ENCODE data around the gene ATP10D. TPM values are rescaled to one million over a fixed set of nuclear protein-coding genes. Genes with fewer than 3 reads are reported as not detected.

ATP10D gene
- total RNA-seq, 1 experiment from 2014 or later = 5.1 TPM

GRCh38 chr4:47561331-47561730, 76.3 kb downstream of the ATP10D start:
- Histone ChIP-seq H3K9me2 (ENCODE audit: insufficient read depth) (no peaks in the 10 kb centered on the region), H3K27ac (ENCODE audit: low read depth, low read length) (no peak overlapping the region), H3K9me3 (ENCODE audit: control insufficient read depth in 1 of 2, insufficient read depth in 1 of 2, low read depth in 1 of 2, low read length in 2 of 2) (no peaks in the 10 kb centered on the region), H3K36me3 (ENCODE audit: control insufficient read depth in 1 of 2, insufficient read depth in 2 of 2, low read length in 2 of 2) (no peaks in the 10 kb centered on the region), H3K4me2 (ENCODE audit: low read length) (no peak overlapping the region), H4K20me1 (ENCODE audit: insufficient read depth) (no peaks in the 10 kb centered on the region), H2AFZ (ENCODE audit: low read depth, low read length, poor library complexity, severe bottlenecking) (no peak overlapping the region), H3K9ac (ENCODE audit: low read length) (no peak overlapping the region), H3K27me3 (ENCODE audit: insufficient read depth, low read length) (no peaks in the 10 kb centered on the region), H3K4me3 (replicated peaks in 1 of 2; ENCODE audit: low read depth in 1 of 2, low read length in 2 of 2) (no peak overlapping the region), H3K79me2 (ENCODE audit: insufficient read depth, low read length) (no peaks in the 10 kb centered on the region), H3K4me1 (ENCODE audit: control insufficient read depth in 1 of 2, insufficient read depth in 2 of 2, low read length in 2 of 2) (peaks cover 18 to 22% of the 10 kb centered on the region in 2 experiments)
- BruUV-seq (replicated peaks) = no TSS peak
- TF ChIP-seq YY1 (IDR thresholded peaks at IDR 0.05; ENCODE audit: extremely low read depth, insufficient replicate concordance, low read depth, low read length) = no peak
- no peak for TF ChIP-seq POLR2AphosphoS5 (IDR thresholded peaks at IDR 0.05; ENCODE audit: low read depth, low read length)
- no peak for TF ChIP-seq ZFX (IDR thresholded peaks at IDR 0.05)
- no peak for TF ChIP-seq ZNF274 (IDR thresholded peaks at IDR 0.05; ENCODE audit: low read depth, low read length)
- no peak for TF ChIP-seq JUND (IDR thresholded peaks at IDR 0.05)
- no peak for TF ChIP-seq SIN3A (IDR thresholded peaks at IDR 0.05; ENCODE audit: low read depth)
- no peak for TF ChIP-seq SRF (IDR thresholded peaks at IDR 0.05; ENCODE audit: low read depth)
- ATAC-seq (no peak), DNase-seq (ENCODE audit: low read depth, low spot score) (no peak)
- ChIA-PET RAD21 (ENCODE audit: low non-redundant PET in 1 of 2, low total read pairs in 2 of 2, uncharacterized antibody in 2 of 2, unreplicated experiment in 2 of 2) (no interaction called here), POLR2A (no interaction called here), CTCF (no interaction called here)
- intact Hi-C loops (cut with micrococcal nuclease) = loop anchor here (10.0 kb wide), 1 partner anchor 523 kb away; no protein-coding TSS in a partner anchor

GRCh38 chr4:47562297-47562696, 77.2 kb downstream of the ATP10D start:
- Histone ChIP-seq H4K20me1 (ENCODE audit: insufficient read depth) (no peaks in the 10 kb centered on the region), H3K36me3 (ENCODE audit: control insufficient read depth in 1 of 2, insufficient read depth in 2 of 2, low read length in 2 of 2) (no peaks in the 10 kb centered on the region), H2AFZ (ENCODE audit: low read depth, low read length, poor library complexity, severe bottlenecking) (no peak overlapping the region), H3K9ac (ENCODE audit: low read length) (no peak overlapping the region), H3K9me2 (ENCODE audit: insufficient read depth) (no peaks in the 10 kb centered on the region), H3K4me1 (ENCODE audit: control insufficient read depth in 1 of 2, insufficient read depth in 2 of 2, low read length in 2 of 2) (peaks cover 18 to 22% of the 10 kb centered on the region in 2 experiments), H3K79me2 (ENCODE audit: insufficient read depth, low read length) (no peaks in the 10 kb centered on the region), H3K27ac (ENCODE audit: low read depth, low read length) (no peak overlapping the region), H3K9me3 (ENCODE audit: control insufficient read depth in 1 of 2, insufficient read depth in 1 of 2, low read depth in 1 of 2, low read length in 2 of 2) (no peaks in the 10 kb centered on the region), H3K27me3 (ENCODE audit: insufficient read depth, low read length) (no peaks in the 10 kb centered on the region), H3K4me2 (ENCODE audit: low read length) (no peak overlapping the region), H3K4me3 (replicated peaks in 1 of 2; ENCODE audit: low read depth in 1 of 2, low read length in 2 of 2) (no peak overlapping the region)
- intact Hi-C loops (cut with micrococcal nuclease) = loop anchor here (10.0 kb wide), 1 partner anchor 523 kb away; no protein-coding TSS in a partner anchor
- ChIA-PET POLR2A (no interaction called here), RAD21 (ENCODE audit: low non-redundant PET in 1 of 2, low total read pairs in 2 of 2, uncharacterized antibody in 2 of 2, unreplicated experiment in 2 of 2) (no interaction called here), CTCF (interaction anchor here (1.1 kb wide), 1 partner anchor 68 kb away, joined by 3 read pairs; no protein-coding TSS in a partner anchor)
- BruUV-seq (replicated peaks) = no TSS peak
- DNase-seq (ENCODE audit: low read depth, low spot score) = no peak
- ATAC-seq = no peak
- no peak for TF ChIP-seq YY1 (IDR thresholded peaks at IDR 0.05; ENCODE audit: extremely low read depth, insufficient replicate concordance, low read depth, low read length)
- no peak for TF ChIP-seq CBX3 (IDR thresholded peaks at IDR 0.05; ENCODE audit: low read depth)

All from HCT116 (cell line).